Activated T-cell treated with anti-CD3 and anti-CD28 coated beads, Interleukin-2, amount 50 U/mL, for 48 hours (primary cell): Measurements from ENCODE around the gene TMEM266.

Source experiments
- DNase-seq, 2 experiments: peaks; one replicate each; pipeline ENCODE4 v3.0.0-alpha.2; 2020

TMEM266 gene

DNA sequence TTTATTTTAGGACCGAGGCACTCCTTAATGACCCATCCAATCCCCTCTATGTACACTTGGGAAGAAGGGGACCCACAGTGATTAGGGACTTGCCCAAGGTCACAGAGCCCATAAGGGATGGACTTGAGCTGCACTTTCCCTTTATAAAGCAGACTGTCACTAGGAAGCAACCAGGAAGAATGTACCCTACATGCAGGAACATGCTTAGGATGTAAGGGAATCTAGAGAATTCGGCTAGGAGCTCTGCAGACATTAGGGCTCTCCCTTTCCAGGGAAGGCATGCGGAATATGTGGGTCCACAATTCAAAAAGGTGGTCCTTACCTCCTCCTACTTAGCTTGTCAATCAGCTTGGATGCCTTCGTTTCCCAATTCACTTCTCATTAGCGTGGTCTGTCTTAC, 78.7 kb downstream of the TMEM266 start:
- DNase-seq, result no peak

DNA sequence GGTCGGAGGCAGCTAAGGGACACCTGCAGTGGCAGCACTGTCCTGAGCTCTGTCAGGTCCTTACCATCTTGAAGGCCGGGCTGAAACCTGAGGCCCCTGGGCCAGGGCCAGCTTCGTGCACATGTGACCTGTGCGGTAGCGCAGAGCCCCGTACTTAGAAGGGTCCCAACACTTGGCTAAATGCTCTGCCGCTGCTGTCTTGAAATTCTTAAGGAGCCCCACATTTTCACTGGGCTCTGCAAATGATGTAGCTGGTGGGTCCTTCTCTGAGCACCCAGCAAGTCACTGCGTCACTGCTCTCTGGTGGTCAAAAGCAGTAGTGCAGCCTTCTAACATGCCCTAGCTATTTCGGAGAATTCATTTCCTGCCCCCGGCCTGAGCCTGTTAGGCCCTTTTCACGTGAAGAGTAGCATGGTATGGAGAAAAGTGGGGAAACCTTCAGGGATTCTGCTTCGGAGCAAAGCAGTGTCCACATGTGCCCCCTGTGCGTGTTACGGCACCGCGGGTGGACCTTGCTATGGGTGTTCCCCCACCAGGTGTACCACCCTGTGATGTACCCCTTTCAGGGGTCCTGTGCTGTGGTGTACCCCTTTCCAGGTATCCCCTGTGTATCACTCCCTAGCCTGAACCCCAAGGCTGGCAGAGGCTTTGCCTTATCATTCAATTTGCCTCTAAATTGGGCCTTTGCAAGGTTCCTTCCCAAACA, 79.7 kb downstream of the TMEM266 start:
- DNase-seq, result peak; percentile 85 to 86

DNA sequence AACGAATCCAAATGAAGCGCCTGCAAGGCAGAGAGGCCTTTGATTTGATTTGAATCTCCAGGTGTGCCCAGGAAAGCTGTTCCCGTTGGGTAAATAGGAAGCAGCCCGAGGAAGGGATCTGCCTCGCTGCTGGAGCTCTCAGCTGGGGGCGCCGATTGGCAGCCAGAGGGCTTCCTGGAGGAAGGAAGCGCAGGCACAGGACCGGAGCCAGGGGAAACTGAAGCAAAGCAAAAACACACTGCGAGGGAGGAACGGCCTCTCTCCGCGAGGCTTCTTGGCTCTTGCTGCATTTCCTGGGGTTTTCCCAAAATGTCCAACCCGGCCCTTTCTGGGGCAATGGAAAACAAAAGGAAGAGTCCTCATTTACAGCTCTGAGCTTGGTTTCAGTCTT, 80.3 kb downstream of the TMEM266 start:
- DNase-seq, result no peak

DNA sequence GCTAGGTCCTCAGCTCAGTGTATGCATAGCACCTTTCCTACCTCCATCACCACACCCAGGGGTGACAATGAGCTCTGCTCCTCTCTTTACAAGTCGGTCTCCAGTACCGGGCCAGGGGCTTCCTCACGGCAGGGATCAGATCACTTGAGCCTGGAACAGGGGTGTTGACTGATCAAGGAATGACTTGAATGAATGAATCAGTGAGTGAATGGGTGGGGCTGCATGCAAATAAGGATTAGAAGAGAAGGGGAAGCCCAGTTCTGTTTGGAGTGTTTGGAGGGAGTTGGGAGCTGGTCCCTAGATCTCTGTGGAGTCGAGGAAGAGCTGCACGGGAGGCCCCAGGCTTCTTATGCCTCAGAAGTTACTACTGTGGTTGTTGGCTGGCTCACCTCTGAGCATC, 87.0 kb downstream of the TMEM266 start:
- DNase-seq, result no peak

DNA sequence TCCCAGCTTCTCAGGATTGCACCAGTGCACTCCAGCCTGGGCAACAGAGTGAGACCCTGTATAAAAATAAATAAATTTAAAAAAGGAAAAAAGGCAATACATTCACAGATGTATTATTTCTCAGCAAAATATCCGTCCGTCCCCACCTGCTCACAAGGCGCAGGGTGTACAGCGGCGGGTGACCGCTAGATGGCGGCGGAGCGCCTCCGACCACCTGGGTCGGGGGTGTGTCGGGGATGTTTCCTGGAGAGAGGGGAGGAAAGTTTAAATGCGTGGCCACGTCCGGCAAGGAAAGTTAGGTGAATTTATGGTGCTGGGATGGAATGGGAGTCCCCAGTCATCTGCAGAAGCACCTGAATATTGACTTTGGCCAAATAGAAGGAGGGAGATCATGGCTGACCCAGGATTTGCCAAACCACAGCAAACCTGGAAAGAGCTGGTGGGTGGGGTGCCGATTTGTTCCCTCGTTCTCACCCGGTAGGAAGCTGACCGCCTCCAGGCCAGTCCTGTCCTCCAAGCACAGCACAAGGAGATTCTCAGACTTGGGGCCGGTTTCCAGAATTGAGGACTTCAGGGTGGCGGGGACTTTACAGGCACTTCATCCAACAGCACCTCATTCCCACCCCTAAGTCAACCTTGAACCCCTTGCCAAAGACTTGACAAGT, 88.3 kb downstream of the TMEM266 start:
- DNase-seq, result peak; percentile 84 to 86

DNA sequence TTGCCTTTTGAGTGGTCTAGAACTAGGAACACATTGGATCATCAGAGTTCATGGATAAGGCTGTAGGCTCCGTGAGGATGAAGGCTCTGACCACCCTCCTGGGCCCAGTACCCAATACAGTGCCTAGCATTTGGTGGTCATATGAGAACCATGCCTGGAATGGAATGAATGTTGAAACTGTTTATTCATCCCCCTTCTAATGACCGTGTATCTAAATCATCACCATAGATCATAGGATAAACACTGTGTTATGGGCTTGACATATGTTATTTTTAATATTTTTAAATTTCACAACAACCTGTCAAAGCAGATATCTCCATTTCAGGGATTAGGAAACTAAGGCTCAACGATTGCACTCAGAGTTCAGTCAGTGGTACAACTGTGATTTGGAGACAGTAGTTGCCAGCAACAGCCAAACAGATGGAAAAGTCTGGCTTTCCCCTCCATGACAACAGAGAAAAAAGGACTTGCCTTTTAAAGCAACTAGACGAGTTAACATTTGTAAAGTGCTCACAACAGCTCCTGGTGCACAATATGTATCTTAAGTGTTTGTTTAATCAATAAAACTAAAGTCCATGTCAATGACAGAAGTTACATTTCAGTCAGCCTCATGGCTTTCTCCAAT, 89.6 kb downstream of the TMEM266 start:
- DNase-seq, result no peak

DNA sequence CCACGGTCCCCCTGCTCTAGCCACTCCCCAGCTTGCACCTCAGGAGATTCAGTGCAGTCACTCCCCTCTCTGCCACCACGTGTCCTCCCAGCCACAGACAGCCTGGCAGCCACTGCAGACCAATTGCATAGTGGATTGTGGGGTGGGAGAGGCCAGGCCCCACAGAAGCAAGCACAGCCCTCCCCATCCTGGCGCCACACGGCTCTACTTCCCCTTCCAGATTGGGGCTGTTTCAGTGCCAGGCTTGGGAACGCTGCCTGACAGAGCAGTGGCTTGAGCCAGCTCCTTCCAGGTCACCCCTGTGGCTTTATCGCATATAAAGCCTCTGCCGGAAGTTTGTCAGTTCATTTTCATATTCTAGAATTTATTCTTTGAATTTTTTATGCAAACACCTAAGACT, 90.7 kb downstream of the TMEM266 start:
- DNase-seq, result no peak

DNA sequence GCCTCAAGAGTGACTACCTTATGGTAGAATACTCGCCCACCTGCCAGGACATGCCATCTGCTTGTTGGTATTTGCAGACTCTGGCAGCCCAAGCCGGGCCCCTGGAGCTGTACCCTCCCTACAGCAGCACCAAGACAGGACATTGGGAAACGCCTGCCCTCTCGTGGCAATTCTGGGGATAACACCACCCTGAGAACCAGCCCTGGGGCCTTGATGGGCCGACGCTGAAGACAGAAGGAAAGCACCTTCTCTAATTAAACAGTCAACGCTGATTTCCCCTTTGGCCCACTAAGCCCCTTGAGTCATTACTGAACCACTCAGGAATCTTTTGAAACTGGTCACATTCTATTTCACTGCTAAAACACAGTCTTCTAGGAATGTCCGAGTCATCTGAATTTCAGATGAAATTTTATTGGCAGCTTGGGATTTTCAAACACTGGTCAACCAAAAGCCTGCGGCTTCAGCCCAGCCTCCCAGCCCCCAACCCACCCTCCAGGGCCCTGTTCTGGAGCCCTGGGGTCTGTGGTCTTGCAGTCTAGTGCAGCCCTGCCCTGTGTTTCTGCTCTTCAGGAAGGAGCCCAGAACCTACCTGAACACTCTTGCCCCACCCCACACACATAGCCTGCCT, 91.3 kb downstream of the TMEM266 start:
- peak; percentile 92 to 93 for DNase-seq

DNA sequence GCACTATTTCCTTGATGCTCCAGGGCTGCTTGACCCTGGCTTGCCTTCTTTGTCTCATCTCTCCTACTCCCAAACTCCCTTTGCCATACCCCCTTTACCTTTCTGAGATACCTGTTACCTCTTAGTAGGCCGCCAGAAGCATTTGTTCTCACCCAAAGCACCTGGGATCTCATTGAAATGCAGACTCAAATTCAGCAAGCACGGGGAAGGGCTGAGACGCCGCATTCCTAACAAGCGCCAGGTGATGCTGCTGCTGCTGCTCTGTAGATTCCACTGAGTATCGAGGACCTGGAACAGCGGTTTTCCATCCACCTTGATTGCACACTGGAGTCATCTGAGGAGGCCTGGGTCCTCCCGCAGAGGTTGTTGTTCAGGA, 91.8 kb downstream of the TMEM266 start:
- DNase-seq, result no peak

DNA sequence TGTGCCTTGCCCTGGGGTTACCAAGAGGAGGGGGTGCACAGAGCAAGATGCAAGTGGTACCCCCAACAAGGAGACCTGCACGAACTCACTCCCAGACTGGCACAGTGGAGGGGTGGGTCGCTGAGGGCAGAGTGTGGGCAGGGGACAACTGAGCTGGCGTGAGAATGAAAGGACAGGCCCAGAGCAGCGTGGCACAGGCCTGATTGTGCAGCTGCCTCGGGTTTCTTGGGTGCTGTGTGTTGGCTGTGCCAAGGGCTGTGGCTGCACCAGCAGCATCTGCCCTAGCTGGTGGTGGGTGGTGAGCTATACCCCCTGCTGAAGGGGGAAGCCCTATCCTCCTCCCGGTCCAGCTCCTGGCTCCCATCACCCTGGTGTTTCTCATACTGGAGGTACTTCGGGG, 92.4 kb downstream of the TMEM266 start:
- DNase-seq, result no peak

DNA sequence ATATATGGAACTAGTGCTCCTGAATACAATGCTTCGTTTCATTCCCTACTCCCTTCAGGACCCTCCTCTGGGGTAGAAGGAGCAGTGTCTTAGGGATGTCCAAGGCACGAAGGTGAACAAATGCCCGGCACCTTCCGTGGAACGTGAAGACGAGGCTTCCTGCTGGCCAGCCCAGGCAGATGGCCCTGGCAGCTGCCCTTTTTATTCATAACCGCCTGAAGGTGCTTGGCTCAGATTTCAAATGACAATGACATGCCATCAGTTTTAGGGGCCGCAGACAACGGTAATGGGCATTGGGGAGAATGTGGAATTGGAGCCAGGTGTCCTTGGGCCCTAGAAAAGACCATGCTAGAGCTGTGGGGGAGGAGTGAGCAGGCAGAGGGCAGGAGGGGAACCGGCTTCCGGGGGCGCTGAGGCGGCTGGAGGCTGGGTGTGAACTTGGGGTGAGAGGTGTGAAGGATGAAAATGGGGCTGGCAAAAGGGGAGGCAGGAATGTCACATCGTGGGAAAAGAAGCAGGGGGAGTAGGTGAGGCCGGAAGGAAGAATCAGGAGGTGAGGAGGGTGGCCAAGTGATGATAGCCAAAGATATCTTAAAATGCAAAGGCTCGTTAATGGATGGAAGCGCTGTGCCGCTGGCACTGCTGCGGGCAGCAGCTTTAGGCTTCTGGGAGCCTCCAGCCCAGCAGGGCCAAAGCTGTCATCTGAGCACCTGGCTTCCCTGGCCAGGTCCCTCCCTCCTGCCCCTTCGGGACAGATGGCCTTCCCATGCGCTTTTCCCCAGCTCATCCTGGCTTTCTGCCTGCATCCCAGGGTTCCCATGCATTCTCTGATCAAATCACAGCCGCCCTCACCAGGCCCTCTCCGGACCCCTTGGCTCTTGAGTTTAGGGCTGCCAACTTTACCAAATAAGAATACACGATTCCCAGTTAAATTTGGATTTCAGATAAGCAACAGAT, 93.7 kb downstream of the TMEM266 start:
- no peak for DNase-seq

DNA sequence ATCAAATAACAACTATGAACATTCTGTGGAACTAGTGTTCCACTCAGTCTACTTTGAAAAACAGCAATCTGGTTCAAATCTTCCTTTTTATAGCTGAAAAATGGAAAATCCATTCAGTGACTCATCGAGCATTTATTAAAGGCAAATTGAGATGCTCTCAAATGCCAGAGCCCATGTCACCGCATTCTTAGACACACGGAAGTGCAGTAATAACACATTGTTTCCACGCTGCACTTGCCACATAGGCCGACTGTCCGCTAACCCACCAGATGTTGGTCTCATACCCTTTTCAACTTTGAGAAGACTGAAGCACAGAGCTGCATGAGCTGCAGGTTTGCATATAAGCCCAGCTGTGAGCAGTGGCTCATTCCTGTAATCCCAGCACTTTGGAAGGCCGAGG, 95.9 kb downstream of the TMEM266 start:
- DNase-seq, result no peak

DNA sequence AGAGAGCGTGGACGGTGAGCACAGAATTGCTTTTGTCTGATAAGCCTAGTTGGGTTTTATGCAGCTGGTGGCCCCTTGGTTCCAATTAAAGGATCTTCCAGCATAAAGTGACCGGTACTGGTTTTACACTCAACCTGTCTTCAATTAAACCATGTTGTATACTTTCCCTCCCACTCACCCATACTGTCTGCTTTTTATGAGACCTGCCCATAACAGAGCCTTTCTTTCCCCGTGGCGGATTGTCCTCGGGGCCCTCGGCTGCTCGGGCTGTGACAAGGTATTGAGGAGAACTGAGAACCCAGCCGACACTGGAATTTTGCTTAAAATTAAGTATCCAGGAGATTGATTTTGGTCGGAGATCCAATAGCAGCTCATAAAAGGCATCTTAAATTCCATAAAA, 98.4 kb downstream of the TMEM266 start:
- DNase-seq, result no peak

DNA sequence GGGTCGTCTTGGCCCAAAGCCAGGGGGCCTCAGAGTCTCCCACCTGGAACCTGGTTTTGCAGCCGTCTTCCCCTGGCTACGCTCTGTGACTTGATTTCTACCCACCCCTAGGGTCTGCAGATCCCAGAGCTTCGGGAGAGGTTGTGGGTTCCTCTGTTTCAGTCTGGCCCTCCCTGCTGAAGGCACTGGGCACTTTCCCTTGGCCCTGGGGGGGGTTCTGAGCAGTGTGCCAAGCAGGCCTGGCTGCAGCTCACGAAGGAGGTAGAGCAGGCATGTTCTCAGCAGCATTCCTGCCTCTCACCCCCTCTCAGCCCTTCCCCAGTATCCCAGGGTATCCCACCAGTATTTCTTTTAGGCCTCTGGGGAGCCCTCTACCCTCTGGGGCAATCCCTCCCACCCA, 99.0 kb downstream of the TMEM266 start:
- no peak for DNase-seq

DNA sequence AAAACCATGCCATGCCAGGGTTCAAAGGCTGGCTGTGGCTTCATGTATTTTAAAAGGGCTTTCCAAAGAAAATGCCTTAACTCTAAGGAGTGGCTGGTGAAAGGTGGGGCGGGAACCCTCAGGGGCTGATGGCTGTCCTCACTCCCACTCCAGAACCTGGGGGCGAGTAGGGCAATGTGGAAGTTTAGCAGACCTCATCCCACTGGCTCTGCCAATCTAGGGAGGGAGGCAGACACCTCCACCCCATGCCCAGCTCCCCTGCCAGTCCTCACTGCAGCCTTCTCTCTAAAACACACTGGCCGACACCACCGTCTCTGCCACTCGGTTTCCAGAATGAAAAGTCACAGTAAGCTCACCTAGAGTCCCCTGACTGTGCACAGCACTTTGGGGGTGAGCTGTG, 99.5 kb downstream of the TMEM266 start:
- no peak for DNase-seq

DNA sequence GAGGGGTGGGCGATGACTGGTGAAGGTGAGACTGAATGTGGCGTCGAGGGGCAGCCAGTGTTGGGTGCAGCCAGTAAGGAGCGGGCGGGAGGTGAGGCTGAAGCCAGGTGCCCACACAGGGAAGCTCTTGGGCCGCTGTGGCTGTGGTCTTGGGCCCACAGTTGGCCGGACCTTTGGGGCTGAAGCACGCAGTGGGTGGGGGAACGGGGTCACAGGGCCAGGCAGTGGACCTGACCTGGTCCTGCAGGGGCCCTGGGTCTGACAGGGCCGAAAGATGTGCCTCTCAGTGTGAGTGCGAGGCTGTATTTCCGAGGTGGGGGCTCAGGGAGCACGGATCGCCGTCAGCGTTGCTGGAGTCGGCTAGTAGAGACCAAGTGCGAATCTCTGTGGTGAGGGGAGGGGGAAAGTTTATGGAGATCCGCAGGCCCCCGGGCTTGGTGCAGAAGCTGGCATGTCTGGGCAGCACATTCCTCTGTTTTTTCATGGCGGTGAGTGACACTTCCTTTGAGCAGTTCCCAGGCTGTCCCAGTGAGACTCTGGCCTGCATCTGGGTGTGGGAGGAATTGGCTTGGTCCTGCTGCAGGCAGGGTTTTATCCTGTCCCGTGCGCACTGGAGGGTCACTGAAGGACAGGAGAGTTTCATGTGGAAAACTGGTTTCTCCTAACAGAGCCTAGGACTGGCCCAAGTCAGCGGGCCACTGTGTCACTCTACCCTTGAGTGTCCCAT, 100.8 kb downstream of the TMEM266 start:
- no peak for DNase-seq

DNA sequence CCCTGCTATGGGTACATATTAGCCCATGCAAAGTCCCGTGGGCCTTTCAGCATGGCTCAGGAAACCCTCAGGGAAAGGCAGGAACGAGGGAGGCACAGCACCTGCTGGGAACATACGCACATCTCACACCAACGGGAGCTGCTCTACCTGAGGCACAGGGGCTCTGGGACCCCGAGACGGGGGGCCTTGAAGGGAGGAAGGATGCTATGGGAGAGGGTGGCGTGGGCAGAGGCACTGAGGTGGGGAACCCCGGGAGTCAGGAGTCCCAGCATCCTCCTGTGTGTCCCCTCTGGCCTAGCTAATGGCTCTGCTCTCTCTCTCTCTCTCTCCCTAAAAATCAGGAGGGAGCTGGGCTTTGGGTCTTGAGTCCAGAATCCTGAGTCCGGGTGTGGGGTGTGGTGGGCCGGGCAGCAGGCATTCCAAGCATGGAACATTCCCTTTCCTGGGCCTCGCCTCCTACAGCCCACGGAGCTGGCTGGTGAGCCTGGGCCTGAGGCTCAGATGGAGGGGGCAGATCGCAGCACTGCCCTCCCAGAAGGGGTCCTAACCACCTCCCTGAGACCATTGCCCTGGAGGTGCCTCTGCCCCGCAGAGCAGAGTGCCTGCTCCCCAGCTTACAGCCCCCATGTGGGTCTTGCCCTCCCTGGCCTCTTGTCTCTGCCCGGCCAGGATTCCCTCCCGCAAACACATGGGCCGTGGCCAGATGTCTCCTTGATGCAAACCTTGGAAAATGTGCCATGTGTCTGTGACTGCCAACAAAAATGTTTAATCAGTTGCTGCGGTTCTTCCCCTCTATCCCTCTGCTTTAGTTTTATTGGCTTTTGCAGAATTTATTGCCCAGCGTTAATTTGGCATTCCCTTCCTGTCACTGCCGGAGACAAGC, 101.6 kb downstream of the TMEM266 start:
- DNase-seq, result no peak

DNA sequence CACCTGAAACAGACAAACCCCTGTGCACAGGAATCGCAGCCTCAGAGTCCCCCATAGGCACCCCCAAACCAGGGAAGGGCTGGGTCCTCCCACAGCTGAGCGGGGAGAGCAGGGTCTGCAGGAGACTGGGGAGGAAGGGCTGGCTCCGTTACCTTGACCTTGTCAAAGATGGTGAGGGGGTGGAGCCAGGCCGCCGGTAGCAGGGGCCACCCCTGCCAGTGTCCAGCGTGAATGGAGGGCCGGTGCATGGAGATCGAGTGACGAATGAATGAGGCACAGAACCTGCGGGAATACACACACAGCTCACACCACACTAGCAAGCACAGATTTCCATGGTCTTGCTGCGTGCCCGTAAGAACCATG, 102.2 kb downstream of the TMEM266 start:
- no peak for DNase-seq

DNA sequence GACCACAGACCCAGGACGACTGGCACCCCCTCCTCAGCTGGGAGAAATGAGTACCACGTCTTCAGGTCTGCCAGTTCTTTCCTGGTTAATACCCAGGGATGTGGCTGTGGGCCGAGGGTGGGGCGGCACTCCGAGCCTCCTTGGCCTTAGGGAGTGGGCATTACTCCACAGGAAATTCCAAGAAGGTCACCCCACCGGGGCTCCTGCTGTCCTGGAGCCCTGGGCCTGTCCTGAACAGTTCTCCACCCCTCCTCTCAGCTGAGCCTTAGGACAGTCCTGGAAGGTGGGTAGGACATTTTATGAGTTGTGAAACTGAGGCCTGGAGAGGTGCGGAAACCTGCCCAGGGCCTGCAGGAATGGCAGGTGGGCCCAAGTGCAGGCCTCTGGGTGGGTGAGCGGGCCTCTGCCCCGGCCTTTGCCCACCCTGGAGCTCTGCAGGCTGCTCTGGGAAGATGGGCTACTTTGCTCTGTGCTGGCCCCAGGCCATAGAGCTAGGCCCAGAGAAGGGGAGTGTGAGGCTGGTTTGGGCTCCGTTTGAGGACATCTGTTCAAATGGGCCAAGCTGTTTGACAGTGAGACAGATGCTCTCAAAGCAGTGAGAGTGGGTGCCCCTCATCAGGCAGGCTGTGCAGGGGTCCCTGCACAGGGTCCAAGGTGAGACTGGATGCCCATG, 103.1 kb downstream of the TMEM266 start:
- DNase-seq, result no peak

DNA sequence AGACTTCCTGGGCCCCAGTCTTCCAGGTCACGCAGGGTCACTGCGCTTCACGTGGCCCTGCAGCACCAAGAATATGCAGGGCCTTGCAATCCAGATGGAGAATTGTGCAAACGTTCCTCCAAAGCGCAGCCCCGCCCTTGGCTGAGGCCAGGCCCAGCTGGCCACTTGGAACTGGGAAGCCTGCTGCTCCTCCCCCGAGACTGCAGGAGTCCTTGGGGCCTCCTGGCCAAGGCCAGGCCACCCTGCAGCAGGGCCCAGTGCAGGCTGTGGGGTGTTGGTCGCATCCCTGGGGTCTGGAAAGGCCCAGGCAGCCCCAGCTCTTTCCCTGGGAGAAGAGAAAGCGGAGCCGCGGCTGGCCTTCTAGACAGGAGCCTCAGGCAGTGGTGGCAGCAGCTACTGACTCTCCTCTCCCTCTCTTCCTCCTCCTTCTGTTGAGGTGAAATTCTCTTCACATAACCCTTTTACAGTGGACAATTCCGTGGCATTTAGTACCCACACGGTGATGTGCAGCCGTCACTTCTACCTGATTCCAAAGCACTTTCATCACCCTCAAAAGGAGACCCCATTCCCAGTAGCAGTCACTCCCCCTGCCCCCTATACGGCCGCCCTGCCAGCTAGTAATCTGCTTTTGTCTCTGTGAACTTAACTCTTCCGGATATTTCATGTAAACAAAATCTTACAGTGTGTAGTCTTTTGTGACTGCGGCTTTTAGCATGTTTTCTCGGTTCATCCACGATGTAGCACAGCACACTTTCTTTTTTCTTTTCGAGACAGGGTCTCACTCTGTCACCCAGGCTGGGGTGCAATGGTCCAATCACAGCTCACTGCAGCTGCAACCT, 103.9 kb downstream of the TMEM266 start:
- no peak for DNase-seq
